Bronchial epithelial cell (primary cell): ENCODE results near the gene FKBP2. TPM values are rescaled to one million over a fixed set of nuclear protein-coding genes. Genes with fewer than 3 reads are reported as not detected.

Experiments used
- DNase-seq: peaks from one replicate; pipeline ENCODE4 v3.0.0-alpha.2; 2010; ENCODE audit warnings: low read depth
- FAIRE-seq: peaks from 2 replicates; lab custom pipeline; 2011; peaks lifted over from hg19 to GRCh38; lab: Jason Lieb, UNC
- H3K27me3 ChIP-seq: 2 replicates; pipeline ENCODE4 v1.5.1; 2011; ENCODE audit warnings: low read length; ENCODE audit not compliant: control insufficient read depth, insufficient read depth
- H3K36me3 ChIP-seq: 2 replicates; pipeline ENCODE4 v1.5.1; 2011; ENCODE audit warnings: low read length; ENCODE audit not compliant: control insufficient read depth, insufficient read depth
- H3K4me3 ChIP-seq: 2 replicates; pipeline ENCODE4 v1.5.1; 2011; ENCODE audit warnings: mild to moderate bottlenecking, low read depth, low read length, control low read depth
- total RNA-seq: library from RNA; depleted of rRNA; stranded (reverse); fragments of >200 nt; gene quantifications from 2 replicates; pipeline ENCODE4 v1.2.1, GENCODE V29; 2014
- TF ChIP-seq, protein P1 (sequence below): IDR thresholded peaks from 2 replicates; pipeline ENCODE4 v1.5.1; 2011; ENCODE audit warnings: mild to moderate bottlenecking, moderate library complexity, low read length, control low read depth, inconsistent platforms; ENCODE audit not compliant: insufficient read depth, severe bottlenecking

FKBP2 gene
- total RNA-seq, 1 donor from 2014 or later, result 45.0 TPM

DNA sequence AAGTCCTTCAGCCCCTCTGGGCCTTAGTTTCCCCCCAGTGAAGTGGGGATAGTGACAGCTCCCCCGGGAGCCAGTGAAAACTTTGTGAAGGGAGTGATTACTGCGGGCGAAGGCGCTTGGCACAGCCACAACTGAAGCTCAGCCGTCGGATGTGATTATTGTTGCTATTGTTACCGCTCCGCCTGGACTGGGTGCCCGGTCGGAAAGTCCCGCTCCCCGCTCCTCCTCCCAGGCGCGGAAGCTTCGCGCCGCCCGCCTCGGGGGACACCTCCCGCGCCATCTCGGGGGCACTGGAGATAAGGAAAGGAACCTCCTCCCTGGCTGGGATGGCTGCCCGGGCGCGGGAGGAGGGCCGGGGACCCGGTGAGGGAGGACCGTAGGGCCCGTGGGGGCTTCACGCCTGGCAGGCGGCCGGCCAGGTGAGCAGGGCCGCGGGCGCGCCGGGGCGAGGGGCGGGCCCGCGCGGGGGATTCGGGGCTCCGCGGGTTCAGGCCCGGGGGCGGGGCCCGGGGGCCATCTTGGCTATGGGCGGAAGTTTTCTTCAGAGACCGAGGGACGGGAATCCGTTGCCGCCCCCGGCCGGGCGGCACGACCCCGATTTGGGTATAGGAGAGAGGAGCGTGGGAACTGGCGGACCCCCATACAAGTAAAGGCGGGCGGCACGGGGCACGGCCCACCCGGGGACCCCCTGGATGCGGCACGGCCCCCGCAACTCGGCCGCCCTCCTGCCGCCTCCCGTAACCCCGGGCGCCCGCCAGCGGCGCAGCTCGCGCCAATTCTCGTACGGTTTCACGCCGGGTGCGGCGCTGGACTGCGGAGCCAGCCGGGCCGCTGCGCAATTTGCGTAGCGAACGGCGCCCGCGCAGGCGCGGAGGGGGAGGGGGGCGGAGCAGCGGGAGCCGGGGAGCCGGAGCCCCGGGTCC lies 44.3 kb downstream of the FKBP2 start, which contains the start of gene GPR137:
TSS of gene GPR137 (plus strand) at position 887 of the 923 bp plus-strand sequence. CDS start 677 bp downstream, outside the sequence.
- Histone ChIP-seq H3K27me3 (no peaks in the 10 kb centered on the region), H3K36me3 (peaks cover 6% of the 10 kb centered on the region), H3K4me3 (peak within 1 kb of the TSS; percentile 72)
- DNase-seq (peak; percentile 48), FAIRE-seq (no peak)
- TF ChIP-seq, protein P1, sequence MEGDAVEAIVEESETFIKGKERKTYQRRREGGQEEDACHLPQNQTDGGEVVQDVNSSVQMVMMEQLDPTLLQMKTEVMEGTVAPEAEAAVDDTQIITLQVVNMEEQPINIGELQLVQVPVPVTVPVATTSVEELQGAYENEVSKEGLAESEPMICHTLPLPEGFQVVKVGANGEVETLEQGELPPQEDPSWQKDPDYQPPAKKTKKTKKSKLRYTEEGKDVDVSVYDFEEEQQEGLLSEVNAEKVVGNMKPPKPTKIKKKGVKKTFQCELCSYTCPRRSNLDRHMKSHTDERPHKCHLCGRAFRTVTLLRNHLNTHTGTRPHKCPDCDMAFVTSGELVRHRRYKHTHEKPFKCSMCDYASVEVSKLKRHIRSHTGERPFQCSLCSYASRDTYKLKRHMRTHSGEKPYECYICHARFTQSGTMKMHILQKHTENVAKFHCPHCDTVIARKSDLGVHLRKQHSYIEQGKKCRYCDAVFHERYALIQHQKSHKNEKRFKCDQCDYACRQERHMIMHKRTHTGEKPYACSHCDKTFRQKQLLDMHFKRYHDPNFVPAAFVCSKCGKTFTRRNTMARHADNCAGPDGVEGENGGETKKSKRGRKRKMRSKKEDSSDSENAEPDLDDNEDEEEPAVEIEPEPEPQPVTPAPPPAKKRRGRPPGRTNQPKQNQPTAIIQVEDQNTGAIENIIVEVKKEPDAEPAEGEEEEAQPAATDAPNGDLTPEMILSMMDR, result no peak

DNA sequence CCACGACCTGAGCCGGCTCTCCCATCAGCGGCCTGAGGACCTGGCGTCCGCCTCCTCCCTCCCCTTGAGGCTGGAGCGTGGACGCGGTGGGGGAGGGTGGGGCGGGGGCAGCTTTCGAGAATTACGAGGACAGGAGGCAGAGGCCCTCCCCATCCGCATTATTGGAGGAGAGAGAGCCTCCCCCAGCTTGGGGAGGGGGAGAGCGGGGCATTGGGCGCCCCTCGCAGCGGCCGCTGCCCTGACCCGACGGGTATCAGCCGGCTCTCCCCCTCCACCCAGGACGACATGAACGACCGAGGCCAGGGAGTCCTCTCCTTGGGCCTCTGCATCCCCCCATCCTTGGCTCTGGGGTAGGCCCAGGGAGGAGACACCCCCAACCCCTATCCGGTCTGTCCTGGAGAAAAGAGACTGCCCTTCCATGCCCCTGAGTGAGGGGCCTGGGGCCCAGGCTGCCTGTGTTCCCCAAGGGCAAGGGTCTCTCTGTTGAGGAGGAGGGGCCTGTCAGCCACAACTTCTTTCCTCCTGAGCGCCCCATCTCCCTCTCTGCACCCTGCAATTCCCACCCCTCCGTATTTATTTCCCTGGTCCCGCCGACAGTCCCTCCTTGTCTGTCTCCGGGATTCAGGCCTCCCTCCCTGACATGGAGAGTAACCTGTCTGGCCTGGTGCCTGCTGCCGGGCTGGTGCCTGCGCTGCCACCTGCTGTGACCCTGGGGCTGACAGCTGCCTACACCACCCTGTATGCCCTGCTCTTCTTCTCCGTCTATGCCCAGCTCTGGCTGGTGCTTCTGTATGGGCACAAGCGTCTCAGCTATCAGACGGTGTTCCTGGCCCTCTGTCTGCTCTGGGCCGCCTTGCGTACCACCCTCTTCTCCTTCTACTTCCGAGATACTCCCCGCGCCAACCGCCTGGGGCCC lies 45.2 kb downstream of the FKBP2 start:
- FAIRE-seq, result no peak
- H3K4me3 ChIP-seq, result peak overlapping the region; percentile 72

DNA sequence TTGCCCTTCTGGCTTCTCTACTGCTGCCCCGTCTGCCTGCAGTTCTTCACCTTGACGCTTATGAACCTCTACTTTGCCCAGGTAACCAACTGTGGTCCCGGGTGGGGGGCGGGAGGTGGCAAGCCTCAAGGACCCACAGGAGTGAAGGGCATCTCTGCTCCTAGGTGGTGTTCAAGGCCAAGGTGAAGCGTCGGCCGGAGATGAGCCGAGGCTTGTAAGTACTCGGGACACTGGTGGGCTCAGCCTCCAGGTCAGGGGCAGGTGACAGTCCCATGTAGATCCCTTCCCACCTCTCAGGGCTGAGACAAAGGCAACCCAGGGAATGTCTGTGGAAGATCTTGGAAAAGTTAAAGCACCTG lies 45.9 kb downstream of the FKBP2 start:
- TF ChIP-seq, protein P1, result no peak
- no peaks in the 10 kb centered on the region for H3K27me3 ChIP-seq
- no peak overlapping the region for H3K4me3 ChIP-seq
- FAIRE-seq (no peak), DNase-seq (no peak)
- peaks cover 6% of the 10 kb centered on the region for H3K36me3 ChIP-seq

More for the DNA sequence above, 45.2 kb downstream of the FKBP2 start:
- no peak for DNase-seq
- Histone ChIP-seq H3K27me3 (no peaks in the 10 kb centered on the region), H3K36me3 (peaks cover 6% of the 10 kb centered on the region)
- TF ChIP-seq, protein P1, result peak; percentile 54

DNA sequence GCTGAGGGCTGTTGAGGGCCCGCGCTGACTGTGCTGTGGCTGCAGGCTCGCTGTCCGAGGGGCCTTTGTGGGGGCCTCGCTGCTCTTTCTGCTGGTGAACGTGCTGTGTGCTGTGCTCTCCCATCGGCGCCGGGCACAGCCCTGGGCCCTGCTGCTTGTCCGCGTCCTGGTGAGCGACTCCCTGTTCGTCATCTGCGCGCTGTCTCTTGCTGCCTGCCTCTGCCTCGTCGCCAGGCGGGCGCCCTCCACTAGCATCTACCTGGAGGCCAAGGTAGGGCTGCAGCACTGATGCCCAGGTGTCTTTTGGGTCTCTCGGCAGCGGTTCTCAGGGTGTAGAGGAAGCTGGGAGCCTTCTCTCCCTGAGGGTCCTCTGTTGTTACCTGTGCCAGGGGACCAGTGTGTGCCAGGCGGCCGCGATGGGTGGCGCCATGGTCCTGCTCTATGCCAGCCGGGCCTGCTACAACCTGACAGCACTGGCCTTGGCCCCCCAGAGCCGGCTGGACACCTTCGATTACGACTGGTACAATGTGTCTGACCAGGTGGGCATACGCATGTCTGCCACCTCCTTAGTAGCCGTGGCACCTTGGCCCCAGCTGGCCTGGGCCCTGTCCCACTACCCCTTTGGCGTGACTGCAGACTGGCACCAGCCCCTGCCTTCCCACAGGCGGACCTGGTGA lies 46.9 kb downstream of the FKBP2 start:
- peaks cover 4% of the 10 kb centered on the region for H3K36me3 ChIP-seq
- TF ChIP-seq, protein P1, result no peak
- FAIRE-seq, result peak; percentile 18

DNA sequence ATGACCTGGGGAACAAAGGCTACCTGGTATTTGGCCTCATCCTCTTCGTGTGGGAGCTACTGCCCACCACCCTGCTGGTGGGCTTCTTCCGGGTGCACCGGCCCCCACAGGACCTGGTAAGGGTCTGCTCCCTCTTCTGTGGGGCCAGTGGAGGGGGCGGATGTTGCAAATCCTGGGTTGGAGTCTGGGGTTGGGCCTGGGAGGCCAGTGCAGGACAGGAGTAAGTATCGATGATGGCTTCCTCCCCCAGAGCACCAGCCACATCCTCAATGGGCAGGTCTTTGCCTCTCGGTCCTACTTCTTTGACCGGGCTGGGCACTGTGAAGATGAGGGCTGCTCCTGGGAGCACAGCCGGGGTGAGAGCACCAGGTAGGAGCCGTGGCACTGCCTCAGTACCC lies 47.5 kb downstream of the FKBP2 start:
- FAIRE-seq (no peak), DNase-seq (no peak)
- Histone ChIP-seq H3K27me3 (peaks cover 12% of the 10 kb centered on the region), H3K4me3 (no peak overlapping the region), H3K36me3 (no peaks in the 10 kb centered on the region)
- TF ChIP-seq, protein P1, result no peak

More for the DNA sequence above, 46.9 kb downstream of the FKBP2 start:
- no peak for DNase-seq
- Histone ChIP-seq H3K4me3 (no peak overlapping the region), H3K27me3 (peaks cover 8% of the 10 kb centered on the region)
